DND-41 (cell line): ENCODE results near the gene NISCH.
A peak's percentile ranks its signal among the peaks of the same experiment; 100 is the strongest.

ENCODE experiments used
- ATAC-seq: fragments of 200-7000 bp; cut with Tn5 transposase; 3 replicates; pipeline ENCODE4 v1.9.1; 2021; ENCODE audit warnings: low read depth; ENCODE audit not compliant: insufficient read depth
- DNase-seq: peaks from one replicate; pipeline ENCODE4 v3.0.0-alpha.2; 2020
- H2AFZ ChIP-seq: 2 replicates; pipeline ENCODE4 v1.6.0; 2012; ENCODE audit warnings: low read depth, low read length
- H3K27ac ChIP-seq: 2 replicates; pipeline ENCODE4 v1.5.1; 2012; ENCODE audit warnings: low read length, inconsistent platforms
- H3K27me3 ChIP-seq: fragments of 200-600 bp; sonication (generic); 2 replicates; pipeline ENCODE4 v1.6.0; 2012; ENCODE audit warnings: low read length, mild to moderate bottlenecking, inconsistent platforms; ENCODE audit not compliant: insufficient read depth, poor library complexity
- H3K36me3 ChIP-seq: 2 replicates; pipeline ENCODE4 v1.5.1; 2012; ENCODE audit warnings: low read length, inconsistent platforms; ENCODE audit not compliant: insufficient read depth
- H3K4me1 ChIP-seq: 2 replicates; pipeline ENCODE4 v1.5.1; 2012; ENCODE audit warnings: mild to moderate bottlenecking, low read length; ENCODE audit not compliant: insufficient read depth
- H3K4me2 ChIP-seq: 2 replicates; pipeline ENCODE4 v1.6.0; 2012; ENCODE audit warnings: mild to moderate bottlenecking, moderate library complexity, low read length, inconsistent platforms; ENCODE audit not compliant: insufficient read depth
- H3K4me3 ChIP-seq, 2 experiments: fragments of 200-600 bp in 1 of 2; shearing (Covaris generic) in 1 of 2; 2 replicates each; pipeline ENCODE4 v1.5.1; 2012 to 2016; ENCODE audit warnings: inconsistent platforms in 2 of 2, low read length in 2 of 2, mild to moderate bottlenecking in 2 of 2, low read depth in 1 of 2, moderate library complexity in 1 of 2
- H3K79me2 ChIP-seq: 2 replicates; pipeline ENCODE4 v1.6.0; 2012; ENCODE audit warnings: low read length, inconsistent platforms; ENCODE audit not compliant: insufficient read depth
- H3K9ac ChIP-seq: 2 replicates; pipeline ENCODE4 v1.6.0; 2012; ENCODE audit warnings: low read depth, mild to moderate bottlenecking, inconsistent platforms, low read length, moderate library complexity
- H3K9me3 ChIP-seq: 2 replicates; pipeline ENCODE4 v1.5.1; 2012; ENCODE audit warnings: low read length, moderate library complexity, mild to moderate bottlenecking, inconsistent platforms; ENCODE audit not compliant: insufficient read depth, severe bottlenecking
- H4K20me1 ChIP-seq: 2 replicates; pipeline ENCODE4 v1.6.0; 2012; ENCODE audit warnings: low read length; ENCODE audit not compliant: insufficient read depth
- CTCF ChIP-seq: IDR thresholded peaks from 2 replicates; pipeline ENCODE4 v1.5.1; 2012; ENCODE audit warnings: borderline replicate concordance, low read length, moderate library complexity, mild to moderate bottlenecking; ENCODE audit not compliant: poor library complexity, severe bottlenecking; ENCODE audit errors: extremely low read depth
- EZH2 ChIP-seq: IDR thresholded peaks from 3 replicates; pipeline ENCODE4 v1.6.1; 2012; ENCODE audit warnings: borderline replicate concordance, low read depth, mild to moderate bottlenecking, moderate library complexity, low read length, inconsistent platforms; ENCODE audit not compliant: severe bottlenecking

NISCH gene

GRCh38 chr3:52444860-52445793, 10.3 kb upstream of the NISCH start, which contains the start of gene SEMA3G:
Gene SEMA3G, minus strand, starts transcription at chr3:52445103. Its CDS starts 76 bp downstream, at chr3:52445027.
- DNase-seq, result peak; percentile 48
- H3K9me3 ChIP-seq, result no peaks in the 10 kb centered on the region
- H4K20me1 ChIP-seq, result no peaks in the 10 kb centered on the region
- H2AFZ ChIP-seq, result no peak within 1 kb of the TSS
- H3K79me2 ChIP-seq, result no peaks in the 10 kb centered on the region
- H3K27me3 ChIP-seq, result no peaks in the 10 kb centered on the region
- ATAC-seq, result peak; percentile 69
- no peaks in the 10 kb centered on the region for H3K36me3 ChIP-seq
- H3K9ac ChIP-seq, result no peak within 1 kb of the TSS
- H3K27ac ChIP-seq, result no peak within 1 kb of the TSS
- H3K4me3 ChIP-seq, result no peak within 1 kb of the TSS
- TF ChIP-seq CTCF (peak; percentile 36), EZH2 (no peak)
- H3K4me2 ChIP-seq, result no peak within 1 kb of the TSS
- H3K4me1 ChIP-seq, result 0 out of 2 replicates have a peak, but pooled peaks cover 4% of the 10 kb centered on the region

DNA sequence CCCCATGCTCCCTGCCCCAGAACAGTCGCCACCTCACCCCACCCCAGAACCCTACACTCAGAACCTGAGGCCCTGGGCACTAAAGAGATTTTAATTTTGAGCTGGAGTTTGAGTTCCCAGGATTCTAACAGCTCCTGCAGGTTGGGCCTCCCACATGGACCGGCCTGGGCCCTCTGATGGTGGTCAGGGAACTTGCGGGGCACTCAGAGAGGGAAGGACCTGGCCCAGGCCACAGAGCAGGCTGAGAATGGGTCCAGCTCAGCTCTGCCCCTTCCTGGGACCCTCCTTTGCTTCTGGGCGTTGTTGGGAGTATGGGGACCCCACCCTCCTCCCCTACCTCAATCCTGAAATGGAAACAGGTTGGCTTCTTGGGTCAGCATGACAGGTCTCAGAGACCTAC, 9.4 kb upstream of the NISCH start:
- no peaks in the 10 kb centered on the region for H3K79me2 ChIP-seq
- no peak overlapping the region for H3K4me3 ChIP-seq
- H4K20me1 ChIP-seq, result no peaks in the 10 kb centered on the region
- no peak overlapping the region for H3K4me2 ChIP-seq
- DNase-seq (no peak), ATAC-seq (no peak)
- H3K27ac ChIP-seq, result no peak overlapping the region
- no peak overlapping the region for H2AFZ ChIP-seq
- H3K9ac ChIP-seq, result no peak overlapping the region
- H3K9me3 ChIP-seq, result no peaks in the 10 kb centered on the region
- no peaks in the 10 kb centered on the region for H3K27me3 ChIP-seq
- 0 out of 2 replicates have a peak, but pooled peaks cover 4% of the 10 kb centered on the region for H3K4me1 ChIP-seq
- no peaks in the 10 kb centered on the region for H3K36me3 ChIP-seq
- no peak for TF ChIP-seq EZH2
- no peak for TF ChIP-seq CTCF

DNA sequence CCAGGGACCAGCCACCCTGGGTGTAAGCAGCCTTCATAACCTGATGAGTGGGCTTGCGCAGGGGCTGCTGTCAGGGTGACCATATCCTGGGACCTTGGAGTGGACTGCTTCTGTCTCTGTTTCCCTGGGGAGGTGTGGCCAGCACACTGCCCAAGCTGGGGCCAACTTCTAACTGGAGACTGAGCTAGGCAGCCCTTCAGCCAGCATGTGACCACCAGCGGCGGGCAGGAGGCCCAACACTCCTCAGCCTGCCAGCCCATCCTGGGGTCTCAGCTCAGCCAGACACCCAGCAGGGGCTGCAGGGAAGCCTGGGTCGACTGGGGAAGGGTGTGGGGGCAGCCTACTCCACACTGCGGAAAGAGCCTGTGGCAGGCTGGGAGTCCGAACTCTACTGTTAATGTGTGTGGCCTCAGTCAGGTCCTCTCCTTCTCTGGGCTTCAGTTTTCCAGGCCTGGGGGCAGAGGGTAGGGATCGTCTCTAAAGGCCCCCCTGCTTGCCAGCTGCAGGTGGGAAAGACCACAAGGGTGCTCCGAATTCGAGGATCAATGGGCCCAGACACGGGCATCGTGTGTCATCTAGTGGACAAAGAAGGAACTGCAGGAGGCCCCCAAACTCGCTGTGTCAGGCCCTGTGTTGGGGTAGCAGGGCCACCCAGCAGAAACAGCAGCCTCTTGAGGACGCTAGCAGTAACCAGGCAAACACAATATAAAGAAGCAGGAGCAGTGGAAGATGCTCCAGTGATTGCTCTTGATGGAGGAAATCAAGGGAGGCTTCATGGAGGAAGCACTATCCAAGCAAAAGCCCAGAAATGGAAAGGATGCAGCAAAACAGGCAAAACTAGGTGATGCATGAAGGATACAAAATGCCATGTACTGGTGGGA, 8.5 kb upstream of the NISCH start:
- no peaks in the 10 kb centered on the region for H3K9me3 ChIP-seq
- TF ChIP-seq CTCF (peak; percentile 99), EZH2 (no peak)
- no peaks in the 10 kb centered on the region for H3K79me2 ChIP-seq
- H3K27me3 ChIP-seq, result no peaks in the 10 kb centered on the region
- no peak overlapping the region for H3K27ac ChIP-seq
- peak; percentile 87 for ATAC-seq
- peak; percentile 80 for DNase-seq
- H3K4me1 ChIP-seq, result 0 out of 2 replicates have a peak, but pooled peaks cover 4% of the 10 kb centered on the region
- H3K4me3 ChIP-seq, result no peak overlapping the region
- no peaks in the 10 kb centered on the region for H3K36me3 ChIP-seq
- H3K4me2 ChIP-seq, result no peak overlapping the region; the same call in 1 of the 2 replicates
- no peak overlapping the region; the same call in 1 of the 2 replicates for H2AFZ ChIP-seq
- H4K20me1 ChIP-seq, result no peaks in the 10 kb centered on the region
- no peak overlapping the region for H3K9ac ChIP-seq
